WERI-Rb-1 (cell line): ENCODE data around the gene UNC5B.

Source experiments
- DNase-seq: peaks from one replicate; pipeline ENCODE4 v3.0.0-alpha.2; 2020
- H3K27ac ChIP-seq: fragments of 250-450 bp; sonication (Bioruptor Pico); 2 replicates; pipeline ENCODE4 v1.5.1; 2020; ENCODE audit warnings: mild to moderate bottlenecking, moderate library complexity
- H3K27me3 ChIP-seq: fragments of 250-450 bp; sonication (Bioruptor Pico); 2 replicates; pipeline ENCODE4 v1.5.1; 2021; ENCODE audit warnings: mild to moderate bottlenecking, low read depth, moderate library complexity; ENCODE audit not compliant: insufficient read depth, severe bottlenecking
- H3K36me3 ChIP-seq: fragments of 250-450 bp; sonication (Bioruptor Pico); 2 replicates; pipeline ENCODE4 v1.5.1; 2020; ENCODE audit warnings: mild to moderate bottlenecking, moderate library complexity
- H3K4me3 ChIP-seq: 2 replicates; pipeline ENCODE4 v1.5.1; 2011; ENCODE audit warnings: low read depth, mild to moderate bottlenecking, control low read depth, low read length
- H3K9me3 ChIP-seq: fragments of 250-450 bp; sonication (Bioruptor Pico); 2 replicates; pipeline ENCODE4 v1.5.1; 2021; ENCODE audit warnings: mild to moderate bottlenecking, moderate library complexity; ENCODE audit not compliant: severe bottlenecking
- TF ChIP-seq, protein P1 (sequence below): IDR thresholded peaks from 2 replicates; pipeline ENCODE4 v1.5.1; 2011; ENCODE audit warnings: low read depth, mild to moderate bottlenecking, control low read depth, inconsistent platforms, low read length

The UNC5B gene

GRCh38 chr10:71283876-71284275 lies 71.5 kb downstream of the UNC5B start:
- Histone ChIP-seq H3K36me3 (peaks cover 30% of the 10 kb centered on the region), H3K9me3 (no peaks in the 10 kb centered on the region)
- TF ChIP-seq, protein P1, sequence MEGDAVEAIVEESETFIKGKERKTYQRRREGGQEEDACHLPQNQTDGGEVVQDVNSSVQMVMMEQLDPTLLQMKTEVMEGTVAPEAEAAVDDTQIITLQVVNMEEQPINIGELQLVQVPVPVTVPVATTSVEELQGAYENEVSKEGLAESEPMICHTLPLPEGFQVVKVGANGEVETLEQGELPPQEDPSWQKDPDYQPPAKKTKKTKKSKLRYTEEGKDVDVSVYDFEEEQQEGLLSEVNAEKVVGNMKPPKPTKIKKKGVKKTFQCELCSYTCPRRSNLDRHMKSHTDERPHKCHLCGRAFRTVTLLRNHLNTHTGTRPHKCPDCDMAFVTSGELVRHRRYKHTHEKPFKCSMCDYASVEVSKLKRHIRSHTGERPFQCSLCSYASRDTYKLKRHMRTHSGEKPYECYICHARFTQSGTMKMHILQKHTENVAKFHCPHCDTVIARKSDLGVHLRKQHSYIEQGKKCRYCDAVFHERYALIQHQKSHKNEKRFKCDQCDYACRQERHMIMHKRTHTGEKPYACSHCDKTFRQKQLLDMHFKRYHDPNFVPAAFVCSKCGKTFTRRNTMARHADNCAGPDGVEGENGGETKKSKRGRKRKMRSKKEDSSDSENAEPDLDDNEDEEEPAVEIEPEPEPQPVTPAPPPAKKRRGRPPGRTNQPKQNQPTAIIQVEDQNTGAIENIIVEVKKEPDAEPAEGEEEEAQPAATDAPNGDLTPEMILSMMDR = no peak

DNA sequence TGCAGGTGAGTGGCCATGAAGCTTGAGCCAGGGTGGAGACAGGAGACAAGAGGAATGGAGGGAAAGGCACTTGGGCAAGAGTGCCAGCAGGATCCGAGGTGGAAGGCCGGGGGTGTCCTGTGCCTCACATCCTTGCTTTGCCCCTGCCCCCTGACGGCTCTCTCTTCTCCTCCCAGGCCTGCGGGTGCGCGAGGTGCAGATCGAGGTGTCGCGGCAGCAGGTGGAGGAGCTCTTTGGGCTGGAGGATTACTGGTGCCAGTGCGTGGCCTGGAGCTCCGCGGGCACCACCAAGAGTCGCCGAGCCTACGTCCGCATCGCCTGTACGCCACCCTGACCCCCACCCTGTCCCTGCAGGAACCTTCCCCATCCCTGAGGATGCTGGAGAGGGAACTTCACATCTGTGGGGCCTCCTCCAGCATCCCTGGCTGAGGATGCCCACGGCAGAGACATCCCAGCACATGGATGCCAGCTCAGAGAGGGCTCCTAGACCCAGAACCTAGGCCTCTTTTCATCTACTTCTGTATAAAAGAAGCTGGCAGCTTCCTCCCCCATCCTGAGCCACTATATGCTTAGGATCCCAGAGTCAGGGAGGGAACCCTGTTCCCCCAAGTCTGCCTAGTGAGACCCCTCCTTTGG lies 72.3 kb downstream of the UNC5B start:
- H3K27ac ChIP-seq = no peak overlapping the region
- H3K4me3 ChIP-seq = no peak overlapping the region
- TF ChIP-seq, protein P1 = no peak
- H3K9me3 ChIP-seq = no peaks in the 10 kb centered on the region
- H3K27me3 ChIP-seq = no peaks in the 10 kb centered on the region
- peaks cover 31% of the 10 kb centered on the region for H3K36me3 ChIP-seq
- no peak for DNase-seq

More at GRCh38 chr10:71283876-71284275, 71.5 kb downstream of the UNC5B start:
- DNase-seq = no peak
- H3K4me3 ChIP-seq = no peak overlapping the region
- no peak overlapping the region for H3K27ac ChIP-seq
- no peaks in the 10 kb centered on the region for H3K27me3 ChIP-seq

- H3K9me3 ChIP-seq = no peaks in the 10 kb centered on the region
- peaks cover 33% of the 10 kb centered on the region for H3K36me3 ChIP-seq
- no peak overlapping the region for H3K4me3 ChIP-seq
- TF ChIP-seq, protein P1 = peak; percentile 84
- no peaks in the 10 kb centered on the region for H3K27me3 ChIP-seq
- DNase-seq = peak; percentile 57
- no peak overlapping the region for H3K27ac ChIP-seq
Observed at GRCh38 chr10:71285180-71285545, 72.8 kb downstream of the UNC5B start.

GRCh38 chr10:71285986-71286385 lies 73.6 kb downstream of the UNC5B start:
- Histone ChIP-seq H3K9me3 (no peaks in the 10 kb centered on the region), H3K27me3 (no peaks in the 10 kb centered on the region), H3K36me3 (peaks cover 36% of the 10 kb centered on the region), H3K4me3 (no peak overlapping the region), H3K27ac (no peak overlapping the region)
- TF ChIP-seq, protein P1 = no peak
- DNase-seq = no peak

DNA sequence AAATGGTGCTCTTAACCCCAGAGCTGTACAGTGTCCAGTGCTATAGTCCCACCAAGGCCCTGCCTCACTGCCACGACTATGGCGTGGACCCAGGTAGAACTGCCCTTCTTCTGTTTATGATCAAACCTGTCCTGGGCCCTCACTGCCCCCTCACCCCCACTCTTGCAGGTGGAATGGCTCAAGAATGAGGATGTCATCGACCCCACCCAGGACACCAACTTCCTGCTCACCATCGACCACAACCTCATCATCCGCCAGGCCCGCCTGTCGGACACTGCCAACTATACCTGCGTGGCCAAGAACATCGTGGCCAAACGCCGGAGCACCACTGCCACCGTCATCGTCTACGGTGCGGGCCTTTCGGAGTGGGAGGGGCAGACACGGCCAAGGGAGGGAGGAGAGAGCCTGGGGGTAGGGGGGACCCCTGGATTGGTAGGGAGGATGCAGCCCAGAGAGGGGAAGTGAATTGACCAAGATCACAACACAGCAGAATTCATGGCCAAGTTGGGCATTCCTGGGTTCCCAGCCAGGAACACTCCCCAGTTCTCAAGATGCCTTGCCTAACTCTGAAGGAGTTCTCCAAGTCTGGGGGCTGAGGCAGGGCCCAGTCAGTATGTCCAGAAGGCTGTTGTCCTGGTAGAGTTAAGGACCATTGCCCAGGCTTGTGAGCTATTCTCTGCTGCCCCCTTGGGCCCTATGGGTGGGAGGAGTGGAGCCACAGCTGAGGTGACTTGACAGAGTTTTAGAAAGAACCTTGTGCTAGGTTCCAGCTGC lies 74.3 kb downstream of the UNC5B start:
- peaks cover 38% of the 10 kb centered on the region for H3K36me3 ChIP-seq
- TF ChIP-seq, protein P1 = no peak
- no peak for DNase-seq

More for the DNA sequence above, 74.3 kb downstream of the UNC5B start:
- no peaks in the 10 kb centered on the region for H3K9me3 ChIP-seq
- H3K27ac ChIP-seq = no peak overlapping the region
- no peak overlapping the region for H3K4me3 ChIP-seq
- no peaks in the 10 kb centered on the region for H3K27me3 ChIP-seq
